Colonic mucosa (tissue), 4 donors: ENCODE measurements around the gene FRMD3. TPM values are rescaled to one million over a fixed set of nuclear protein-coding genes. Genes with fewer than 3 reads are reported as not detected.

Experiments used
- DNase-seq: peaks from one replicate; pipeline ENCODE4 v3.0.0-alpha.2; 2020
- H3K27ac ChIP-seq: fragments of 200-600 bp; one replicate; pipeline ENCODE4 v1.8.0; 2021
- H3K27me3 ChIP-seq: fragments of 200-600 bp; one replicate; pipeline ENCODE4 v1.8.0; 2021
- H3K36me3 ChIP-seq: fragments of 200-600 bp; one replicate; pipeline ENCODE4 v1.8.0; 2021
- H3K4me1 ChIP-seq: fragments of 200-600 bp; one replicate; pipeline ENCODE4 v1.8.0; 2021; ENCODE audit warnings: mild to moderate bottlenecking
- H3K4me3 ChIP-seq: fragments of 200-600 bp; one replicate; pipeline ENCODE4 v1.8.0; 2021
- H3K9ac ChIP-seq, 2 donors: one replicate each; pipeline ENCODE4 v1.7.0; 2013; ENCODE audit warnings: control low read depth in 2 of 2, low read depth in 2 of 2, low read length in 2 of 2
- H3K9me3 ChIP-seq: fragments of 200-600 bp; one replicate; pipeline ENCODE4 v1.8.0; 2021
- CTCF ChIP-seq: fragments of 200-600 bp; IDR thresholded peaks from one replicate; pipeline ENCODE4 v1.8.0; 2022; ENCODE audit warnings: antibody characterized with exemption, mild to moderate bottlenecking
- intact Hi-C: fragments of 100-400 bp; cut with DNase I; formaldehyde crosslinking; loops from one replicate; pipeline ENCODE4 v1.14.1; 2022
- total RNA-seq, 2 donors: library from RNA; stranded (reverse); fragmentation: NEBNext Ultra II Directional in 1 of 2; extraction: Animal tissue kit (Norgen Biotek cat#: 25700) in 1 of 2; gene quantifications; one replicate each; pipeline ENCODE4 v1.2.1, GENCODE V29; 2021
- donor health status: healthy.
- donor health status: DM: no; HTN: no; CAD: no.
- donor health status: DM: no; HTN: no; CAD: no.

Gene FRMD3
- total RNA-seq, 2 donors from 2014 or later, result 14.7 to 21.3 TPM

DNA sequence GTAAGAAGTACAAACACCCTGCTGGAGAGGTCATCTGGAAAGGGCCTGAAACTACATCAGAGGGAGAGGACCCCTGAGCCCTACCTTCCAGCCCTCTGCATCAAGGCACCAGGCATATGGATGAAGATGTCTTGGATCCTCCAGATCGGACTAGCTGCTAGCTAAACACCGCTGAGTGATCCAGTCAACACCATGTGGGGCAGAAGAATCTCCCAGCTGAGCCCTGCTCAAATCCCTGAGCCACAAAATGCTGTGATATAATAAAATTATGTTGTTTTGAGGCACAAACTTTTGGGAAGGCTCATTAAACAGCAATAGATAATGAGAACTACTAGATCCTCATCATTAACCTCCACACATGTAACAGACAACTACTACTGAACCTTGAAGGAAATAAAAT is 155.2 kb downstream of the FRMD3 start:
- Histone ChIP-seq H3K9me3 (no peaks in the 10 kb centered on the region), H3K27ac (no peak overlapping the region), H3K4me3 (no peak overlapping the region), H3K36me3 (no peaks in the 10 kb centered on the region), H3K4me1 (no peaks in the 10 kb centered on the region), H3K9ac (no peak overlapping the region), H3K27me3 (no peaks in the 10 kb centered on the region)
- intact Hi-C loops, result no loop called here
- no peak for DNase-seq
- TF ChIP-seq CTCF, result no peak

DNA sequence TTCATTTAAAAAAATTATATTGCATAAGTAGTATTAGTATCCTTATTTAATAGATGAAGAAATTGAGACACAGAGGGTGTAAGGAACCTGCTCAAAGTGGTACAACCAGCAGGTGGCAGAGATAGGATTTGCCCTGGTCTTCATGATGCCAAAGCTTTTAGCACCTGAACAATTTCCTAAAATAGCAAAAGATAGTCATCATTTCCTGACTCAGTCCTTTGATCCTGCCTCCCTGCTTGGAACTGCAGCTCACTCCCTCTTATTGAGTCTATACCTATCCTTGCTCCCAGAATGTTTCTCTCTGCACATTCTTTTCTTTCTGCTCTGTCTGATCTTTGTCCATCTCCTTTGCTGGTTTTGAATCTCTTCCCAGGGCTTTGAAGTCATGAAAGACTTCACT is 155.8 kb downstream of the FRMD3 start:
- Histone ChIP-seq H3K27me3 (no peaks in the 10 kb centered on the region), H3K36me3 (no peaks in the 10 kb centered on the region), H3K4me3 (no peak overlapping the region), H3K9ac (no peak overlapping the region), H3K4me1 (no peaks in the 10 kb centered on the region), H3K27ac (no peak overlapping the region), H3K9me3 (no peaks in the 10 kb centered on the region)
- intact Hi-C loops, result no loop called here
- DNase-seq, result no peak
- TF ChIP-seq CTCF, result no peak

DNA sequence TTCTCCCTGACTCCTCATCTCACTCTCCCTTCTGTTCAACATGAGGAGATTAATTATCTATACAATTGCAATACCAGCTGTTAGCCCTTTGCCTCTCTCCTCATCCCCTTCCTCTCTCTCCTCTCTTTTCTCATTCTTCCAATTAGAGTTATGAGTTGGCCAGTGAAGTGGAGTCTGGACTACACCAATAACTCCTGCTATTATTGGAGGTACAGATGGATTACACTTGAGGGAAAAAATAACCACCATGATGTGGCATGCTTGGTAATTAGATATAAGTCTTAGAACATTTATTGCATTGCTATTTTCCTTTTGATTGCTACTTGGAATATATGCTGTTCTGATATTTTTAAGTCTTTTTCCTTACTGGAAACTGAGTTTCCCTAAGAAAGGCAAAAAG is 159.2 kb downstream of the FRMD3 start:
- Histone ChIP-seq H3K4me3 (no peak overlapping the region), H3K4me1 (no peaks in the 10 kb centered on the region), H3K27me3 (no peaks in the 10 kb centered on the region), H3K27ac (no peak overlapping the region), H3K36me3 (no peaks in the 10 kb centered on the region), H3K9me3 (no peaks in the 10 kb centered on the region), H3K9ac (no peak overlapping the region)
- intact Hi-C loops, result no loop called here
- no peak for TF ChIP-seq CTCF
- no peak for DNase-seq

DNA sequence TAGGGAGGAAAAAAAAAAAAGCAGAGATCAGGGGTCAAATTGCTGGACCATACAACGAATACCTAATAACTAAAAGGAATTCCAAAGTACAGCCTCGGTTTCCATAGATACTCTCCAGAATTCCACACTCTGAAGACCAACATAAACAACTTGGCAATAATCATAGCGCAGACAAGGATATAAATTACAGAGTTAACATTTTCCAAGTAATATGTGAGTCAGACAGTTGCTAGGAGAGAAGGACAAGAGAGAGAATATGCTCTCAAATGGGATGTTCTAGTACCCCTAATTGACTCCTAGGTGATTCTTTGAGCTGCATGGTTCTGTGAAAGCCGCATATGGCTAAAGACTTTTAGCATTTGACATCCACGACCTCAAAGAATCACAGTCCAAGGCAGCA is 165.2 kb downstream of the FRMD3 start:
- no peak for DNase-seq
- Histone ChIP-seq H3K9me3 (no peaks in the 10 kb centered on the region), H3K9ac (no peak overlapping the region), H3K36me3 (no peaks in the 10 kb centered on the region), H3K4me3 (no peak overlapping the region), H3K27ac (no peak overlapping the region), H3K27me3 (no peaks in the 10 kb centered on the region), H3K4me1 (no peaks in the 10 kb centered on the region)
- TF ChIP-seq CTCF, result no peak
- intact Hi-C loops, result no loop called here

DNA sequence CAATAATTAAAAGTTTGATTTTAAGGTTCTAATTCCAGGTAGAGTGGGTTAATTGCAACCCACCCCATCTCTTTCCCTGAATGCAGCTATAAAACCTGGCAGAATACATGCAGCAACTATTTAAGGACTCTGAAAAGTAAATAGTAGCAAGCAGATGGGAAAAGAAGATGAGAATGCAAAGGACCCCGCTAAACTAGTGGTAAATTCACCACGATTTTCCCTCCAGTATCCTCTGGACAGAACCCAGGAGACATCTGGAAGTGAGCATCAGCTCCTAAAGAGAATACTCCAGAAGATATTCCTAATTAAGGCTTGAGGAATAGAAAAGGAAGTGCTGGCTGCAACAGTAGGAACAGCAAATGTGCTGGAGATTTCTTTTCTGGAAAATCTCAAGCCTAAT is 170.9 kb downstream of the FRMD3 start:
- H3K27ac ChIP-seq, result no peak overlapping the region
- no peaks in the 10 kb centered on the region for H3K9me3 ChIP-seq
- intact Hi-C loops, result no loop called here
- H3K4me3 ChIP-seq, result no peak overlapping the region
- H3K36me3 ChIP-seq, result no peaks in the 10 kb centered on the region
- H3K27me3 ChIP-seq, result no peaks in the 10 kb centered on the region
- no peaks in the 10 kb centered on the region for H3K4me1 ChIP-seq
- no peak for TF ChIP-seq CTCF
- H3K9ac ChIP-seq, result no peak overlapping the region
- DNase-seq, result no peak
